GM21423 (cell line): ENCODE measurements around the gene CEP170B.
A peak's percentile ranks its signal among the peaks of the same experiment; 100 is the strongest.
"Not testable (repeated sequence)": the region's sequence is repeated elsewhere in the genome, so short reads cannot be mapped to it uniquely, and the experiment has no call there.

Experiments used
- ATAC-seq: cut with Tn5 transposase; IDR thresholded peaks from one replicate; pipeline ENCODE4 v1.9.1; 2021; ENCODE audit warnings: mild to moderate bottlenecking, moderate library complexity; ENCODE audit not compliant: unreplicated experiment

The CEP170B gene

GRCh38 chr14:104865081-104865630 lies at the start of gene CEP170B:
Gene CEP170B (plus strand): TSS chr14:104865268. CDS start chr14:104868451, 3,183 bp downstream.
- no peak for ATAC-seq

- no peak for ATAC-seq
These were observed 48.5 kb upstream of the CEP170B start for GRCh38 chr14:104816616-104816884.

GRCh38 chr14:104817930-104818713 lies 46.9 kb upstream of the CEP170B start:
- ATAC-seq = no peak

GRCh38 chr14:104818714-104819161 lies 46.3 kb upstream of the CEP170B start:
- no peak for ATAC-seq

GRCh38 chr14:104819361-104819781 lies 45.7 kb upstream of the CEP170B start:
- no peak for ATAC-seq

GRCh38 chr14:104820669-104821228 lies 44.3 kb upstream of the CEP170B start:
- ATAC-seq = no peak

- no peak for ATAC-seq
These were observed 43.7 kb upstream of the CEP170B start for GRCh38 chr14:104821229-104821945.

- ATAC-seq = no peak
These were observed 43.0 kb upstream of the CEP170B start for GRCh38 chr14:104821971-104822608.

- no peak for ATAC-seq
These were observed 42.0 kb upstream of the CEP170B start for GRCh38 chr14:104822821-104823615.

GRCh38 chr14:104824353-104824997 lies 40.6 kb upstream of the CEP170B start:
- ATAC-seq = no peak

- peak; percentile 80 for ATAC-seq
These were observed 38.7 kb upstream of the CEP170B start for GRCh38 chr14:104826189-104826860.

- ATAC-seq = no peak
These were observed 38.2 kb upstream of the CEP170B start for GRCh38 chr14:104826861-104827176.

- ATAC-seq = no peak
These were observed 37.7 kb upstream of the CEP170B start for GRCh38 chr14:104827177-104828055.

- ATAC-seq = no peak
These were observed 34.3 kb upstream of the CEP170B start for GRCh38 chr14:104830781-104831180.

GRCh38 chr14:104836171-104836935 lies 28.7 kb upstream of the CEP170B start:
- ATAC-seq = not testable (repeated sequence)

GRCh38 chr14:104841730-104842129 lies 23.3 kb upstream of the CEP170B start:
- no peak for ATAC-seq

- no peak for ATAC-seq
These were observed 22.1 kb upstream of the CEP170B start for GRCh38 chr14:104843006-104843405.
